Caco-2 (cell line): ENCODE results near the gene KLHL2. TPM values are rescaled to one million over a fixed set of nuclear protein-coding genes. Genes with fewer than 3 reads are reported as not detected.

ENCODE experiments used
- BruUV-seq: library from RNA; stranded (reverse); fragments of 400-500 nt; replicated peaks from 2 replicates; lab custom pipeline; 2021; lab: Mats Ljungman, UMichigan
- CTCF ChIA-PET: fragments of 300-600 bp; sonication (Branson Sonifier 250); formaldehyde crosslinking; loops from one replicate; lab custom pipeline; 2022; ENCODE audit warnings: antibody characterized with exemption; lab: Charles Lee
- POLR2A ChIA-PET: fragments of 300-600 bp; sonication (Branson Sonifier 250); formaldehyde crosslinking; loops from one replicate; lab custom pipeline; 2022; ENCODE audit warnings: antibody characterized with exemption; lab: Charles Lee
- DNase-seq, 2 experiments: peaks; one replicate each; pipeline versions ENCODE4 v3.0.0 to v3.0.0-alpha.2; 2020 to 2022
- H3K27me3 ChIP-seq: replicated peaks from 2 replicates; pipeline ENCODE4 v1.6.0; 2011; ENCODE audit warnings: low read length; ENCODE audit not compliant: control insufficient read depth, insufficient read depth
- H3K36me3 ChIP-seq: 2 replicates; pipeline ENCODE4 v1.5.1; 2011; ENCODE audit warnings: low read length; ENCODE audit not compliant: control insufficient read depth, insufficient read depth
- H3K4me1 ChIP-seq: fragments of 250-450 bp; sonication (Bioruptor Pico); 2 replicates; pipeline ENCODE4 v1.5.1; 2020; ENCODE audit warnings: mild to moderate bottlenecking
- H3K4me3 ChIP-seq: 2 replicates; pipeline ENCODE4 v1.5.1; 2011; ENCODE audit warnings: low read depth, mild to moderate bottlenecking, control low read depth, low read length
- H3K9me3 ChIP-seq: fragments of 250-450 bp; sonication (Bioruptor Pico); 2 replicates; pipeline ENCODE4 v1.5.1; 2020; ENCODE audit warnings: mild to moderate bottlenecking, moderate library complexity
- H3K27ac Mint-ChIP-seq: one replicate; pipeline ENCODE4 v1.8.0; 2022; ENCODE audit warnings: mixed read lengths; ENCODE audit not compliant: unreplicated experiment
- H3K27me3 Mint-ChIP-seq: one replicate; pipeline ENCODE4 v1.8.0; 2022; ENCODE audit warnings: mixed read lengths; ENCODE audit not compliant: insufficient read depth, unreplicated experiment
- H3K36me3 Mint-ChIP-seq: one replicate; pipeline ENCODE4 v1.8.0; 2022; ENCODE audit warnings: mild to moderate bottlenecking, mixed read lengths; ENCODE audit not compliant: insufficient read depth, unreplicated experiment
- H3K4me1 Mint-ChIP-seq: one replicate; pipeline ENCODE4 v1.8.0; 2022; ENCODE audit warnings: low read depth, mixed read lengths; ENCODE audit not compliant: unreplicated experiment
- H3K4me3 Mint-ChIP-seq: one replicate; pipeline ENCODE4 v1.8.0; 2022; ENCODE audit warnings: mild to moderate bottlenecking, moderate library complexity, mixed read lengths; ENCODE audit not compliant: unreplicated experiment
- H3K9me3 Mint-ChIP-seq: one replicate; pipeline ENCODE4 v1.8.0; 2022; ENCODE audit warnings: mixed read lengths; ENCODE audit not compliant: unreplicated experiment
- CTCF ChIP-seq, 2 experiments: fragments of 200-600 bp in 1 of 2; IDR thresholded peaks; 1 replicate in 1 of 2; 2 replicates in 1 of 2; pipeline versions ENCODE4 v1.5.1 to v1.8.0; 2011 to 2022; ENCODE audit warnings: antibody characterized with exemption in 1 of 2, control low read depth in 1 of 2, inconsistent platforms in 1 of 2, low read depth in 1 of 2, low read length in 1 of 2, mild to moderate bottlenecking in 1 of 2, moderate library complexity in 1 of 2; ENCODE audit not compliant: insufficient read depth in 1 of 2, severe bottlenecking in 1 of 2, unreplicated experiment in 1 of 2
- intact Hi-C: fragments of 100-400 bp; cut with micrococcal nuclease; formaldehyde crosslinking; loops from one replicate; pipeline ENCODE4 v1.10.0; 2022; ENCODE audit not compliant: unreplicated experiment
- total RNA-seq: library from RNA; stranded (reverse); gene quantifications from 2 replicates; pipeline ENCODE4 v1.2.3, GENCODE V29; 2022

Gene KLHL2
- total RNA-seq, 1 experiment from 2014 or later, result 15.9 TPM

GRCh38 chr4:165308166-165308565, 100.8 kb downstream of the KLHL2 start:
- no peaks in the 10 kb centered on the region for H3K27me3 ChIP-seq
- H3K9me3 ChIP-seq, result no peaks in the 10 kb centered on the region
- no peak overlapping the region for H3K4me3 Mint-ChIP-seq
- CTCF ChIA-PET, result no interaction called here
- no peak overlapping the region for H3K27ac Mint-ChIP-seq
- peaks cover 8% of the 10 kb centered on the region for H3K4me1 Mint-ChIP-seq
- no peaks in the 10 kb centered on the region for H3K4me1 ChIP-seq
- no peaks in the 10 kb centered on the region for H3K9me3 Mint-ChIP-seq
- TF ChIP-seq CTCF (IDR thresholded peaks at IDR 0.05; ENCODE audit: insufficient read depth in 1 of 2, low read depth in 1 of 2, low read length in 1 of 2, severe bottlenecking in 1 of 2, unreplicated experiment in 1 of 2), result no peak
- POLR2A ChIA-PET, result no interaction called here
- H3K4me3 ChIP-seq, result no peak overlapping the region
- DNase-seq, result no peak
- no TSS peak for BruUV-seq
- no peaks in the 10 kb centered on the region for H3K36me3 ChIP-seq
- intact Hi-C loops, result no loop called here
- H3K27me3 Mint-ChIP-seq, result no peaks in the 10 kb centered on the region
- H3K36me3 Mint-ChIP-seq, result no peaks in the 10 kb centered on the region

GRCh38 chr4:165308606-165309005, 101.2 kb downstream of the KLHL2 start:
- DNase-seq, result no peak
- Histone ChIP-seq H3K4me1 (no peaks in the 10 kb centered on the region), H3K27me3 (no peaks in the 10 kb centered on the region), H3K36me3 (no peaks in the 10 kb centered on the region), H3K4me3 (no peak overlapping the region), H3K9me3 (no peaks in the 10 kb centered on the region)
- TF ChIP-seq CTCF (IDR thresholded peaks at IDR 0.05; ENCODE audit: insufficient read depth in 1 of 2, low read depth in 1 of 2, low read length in 1 of 2, severe bottlenecking in 1 of 2, unreplicated experiment in 1 of 2), result no peak
- H3K4me1 Mint-ChIP-seq, result peaks cover 8% of the 10 kb centered on the region
- no peaks in the 10 kb centered on the region for H3K36me3 Mint-ChIP-seq
- CTCF ChIA-PET, result no interaction called here
- intact Hi-C loops, result no loop called here
- no TSS peak for BruUV-seq
- no peak overlapping the region for H3K27ac Mint-ChIP-seq
- no peak overlapping the region for H3K4me3 Mint-ChIP-seq
- POLR2A ChIA-PET, result no interaction called here
- H3K27me3 Mint-ChIP-seq, result no peaks in the 10 kb centered on the region
- no peaks in the 10 kb centered on the region for H3K9me3 Mint-ChIP-seq

GRCh38 chr4:165309456-165309855, 102.1 kb downstream of the KLHL2 start:
- no peak overlapping the region for H3K27ac Mint-ChIP-seq
- ChIA-PET CTCF (no interaction called here), POLR2A (interaction anchor here (0.8 kb wide), 1 partner anchor 197 kb away, joined by 5 read pairs; the partner anchor contains the start of gene TMEM192)
- TF ChIP-seq CTCF (IDR thresholded peaks at IDR 0.05; ENCODE audit: insufficient read depth in 1 of 2, low read depth in 1 of 2, low read length in 1 of 2, severe bottlenecking in 1 of 2, unreplicated experiment in 1 of 2), result no peak
- no peak overlapping the region for H3K4me3 Mint-ChIP-seq
- no peaks in the 10 kb centered on the region for H3K9me3 Mint-ChIP-seq
- Histone ChIP-seq H3K4me1 (no peaks in the 10 kb centered on the region), H3K36me3 (no peaks in the 10 kb centered on the region), H3K4me3 (no peak overlapping the region), H3K9me3 (no peaks in the 10 kb centered on the region), H3K27me3 (no peaks in the 10 kb centered on the region)
- DNase-seq, result no peak
- no TSS peak for BruUV-seq
- intact Hi-C loops, result no loop called here
- no peaks in the 10 kb centered on the region for H3K27me3 Mint-ChIP-seq
- no peaks in the 10 kb centered on the region for H3K36me3 Mint-ChIP-seq
- peaks cover 8% of the 10 kb centered on the region for H3K4me1 Mint-ChIP-seq
